ENCODE results near the gene PRRT2.
"Not testable (repeated sequence)": the region's sequence is repeated elsewhere in the genome, so short reads cannot be mapped to it uniquely, and the experiment has no call there.

PRRT2 gene

DNA sequence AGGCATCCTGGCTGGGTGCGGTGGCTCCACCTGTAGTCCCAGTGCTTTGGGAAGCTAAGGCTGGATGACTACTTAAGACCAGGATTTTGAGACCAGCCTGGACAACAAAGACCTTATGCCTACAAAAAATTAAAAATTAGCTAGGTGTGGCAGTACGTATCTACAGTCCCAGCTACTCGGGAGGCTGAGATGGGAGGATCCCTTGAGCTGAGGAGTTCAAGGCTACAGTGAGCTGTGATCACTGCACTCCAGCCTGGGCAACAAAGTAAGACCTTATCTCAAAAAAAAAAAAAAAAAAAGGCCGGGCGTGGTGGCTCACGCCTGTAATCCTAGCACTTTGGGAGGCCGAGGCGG is 14.3 kb downstream of the PRRT2 start:
- no peak overlapping the region for H3K4me3 ChIP-seq (ENCODE audit: low read length)

DNA sequence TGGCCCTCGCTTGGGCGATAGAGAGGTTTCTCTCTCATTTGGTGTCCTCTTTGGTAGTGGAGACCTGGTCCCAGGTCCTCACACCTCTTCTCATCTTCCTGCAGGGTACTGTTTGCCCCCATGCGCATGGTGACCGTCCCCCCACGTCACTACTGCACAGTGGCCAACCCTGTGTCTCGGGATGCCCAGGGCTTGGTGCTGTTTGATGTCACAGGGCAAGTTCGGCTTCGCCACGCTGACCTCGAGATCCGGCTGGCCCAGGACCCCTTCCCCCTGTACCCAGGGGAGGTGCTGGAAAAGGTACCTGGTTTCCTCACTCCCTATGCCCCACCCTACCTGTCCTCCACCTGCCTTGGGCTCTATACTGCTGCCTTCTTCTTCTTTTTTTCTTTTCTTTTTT is 18.8 kb downstream of the PRRT2 start:
- TF ChIP-seq, protein P1, sequence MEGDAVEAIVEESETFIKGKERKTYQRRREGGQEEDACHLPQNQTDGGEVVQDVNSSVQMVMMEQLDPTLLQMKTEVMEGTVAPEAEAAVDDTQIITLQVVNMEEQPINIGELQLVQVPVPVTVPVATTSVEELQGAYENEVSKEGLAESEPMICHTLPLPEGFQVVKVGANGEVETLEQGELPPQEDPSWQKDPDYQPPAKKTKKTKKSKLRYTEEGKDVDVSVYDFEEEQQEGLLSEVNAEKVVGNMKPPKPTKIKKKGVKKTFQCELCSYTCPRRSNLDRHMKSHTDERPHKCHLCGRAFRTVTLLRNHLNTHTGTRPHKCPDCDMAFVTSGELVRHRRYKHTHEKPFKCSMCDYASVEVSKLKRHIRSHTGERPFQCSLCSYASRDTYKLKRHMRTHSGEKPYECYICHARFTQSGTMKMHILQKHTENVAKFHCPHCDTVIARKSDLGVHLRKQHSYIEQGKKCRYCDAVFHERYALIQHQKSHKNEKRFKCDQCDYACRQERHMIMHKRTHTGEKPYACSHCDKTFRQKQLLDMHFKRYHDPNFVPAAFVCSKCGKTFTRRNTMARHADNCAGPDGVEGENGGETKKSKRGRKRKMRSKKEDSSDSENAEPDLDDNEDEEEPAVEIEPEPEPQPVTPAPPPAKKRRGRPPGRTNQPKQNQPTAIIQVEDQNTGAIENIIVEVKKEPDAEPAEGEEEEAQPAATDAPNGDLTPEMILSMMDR (IDR thresholded peaks at IDR 0.05; ENCODE audit: insufficient read depth, low read depth, low read length, missing control alignments): no peak
- no peak overlapping the region for H3K4me3 ChIP-seq (ENCODE audit: low read length)
- no peak for DNase-seq (ENCODE audit: low read depth)

More for the DNA sequence above, 14.3 kb downstream of the PRRT2 start:
- TF ChIP-seq, protein P1 (IDR thresholded peaks at IDR 0.05; ENCODE audit: insufficient read depth, low read depth, low read length, missing control alignments): no peak
- DNase-seq (ENCODE audit: low read depth): no peak

DNA sequence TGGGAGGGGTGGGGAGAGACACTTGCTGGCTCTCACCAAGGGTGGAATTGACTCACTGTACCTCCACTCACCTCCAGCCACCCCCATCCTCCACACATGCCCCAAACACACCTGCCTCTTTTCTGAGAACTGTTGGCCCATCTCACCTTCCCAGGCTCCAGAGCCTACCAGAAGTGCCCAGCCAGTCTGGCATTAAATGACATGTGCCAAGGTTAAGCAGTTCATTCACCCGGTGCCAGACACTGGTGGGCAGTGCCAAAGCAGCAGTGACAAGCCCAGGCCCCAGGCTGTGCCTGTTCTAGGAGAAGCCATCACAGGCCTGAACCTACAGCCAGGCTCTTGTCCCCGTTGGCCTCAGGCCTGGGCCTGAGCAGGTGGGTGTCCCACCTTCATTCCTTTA is 19.5 kb downstream of the PRRT2 start:
- TF ChIP-seq, protein P1 (IDR thresholded peaks at IDR 0.05; ENCODE audit: insufficient read depth, low read depth, low read length, missing control alignments): no peak
- no peak overlapping the region for H3K4me3 ChIP-seq (ENCODE audit: low read length)
- DNase-seq (ENCODE audit: low read depth): no peak

DNA sequence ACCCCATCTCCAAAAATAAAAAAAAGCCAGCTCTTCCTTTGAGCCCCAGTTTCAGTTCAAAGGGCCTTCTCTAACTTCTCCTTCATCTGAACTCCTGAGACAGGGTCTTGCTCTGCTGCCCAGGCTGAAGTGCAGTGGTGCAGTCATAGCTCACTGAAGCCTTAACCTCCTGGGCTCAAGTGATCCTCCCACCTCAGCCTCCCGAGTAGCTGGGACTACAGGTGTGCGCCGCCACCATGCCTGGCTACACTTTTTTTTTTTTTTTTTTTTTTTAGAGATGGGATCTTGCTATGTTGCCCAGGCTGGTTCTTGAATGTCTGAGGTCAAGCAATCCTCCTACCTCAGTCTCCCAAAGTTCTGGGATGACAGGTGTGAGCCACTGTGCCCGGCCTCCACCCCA is 21.2 kb downstream of the PRRT2 start:
- DNase-seq (ENCODE audit: low read depth); H3K4me3 ChIP-seq (ENCODE audit: low read length): not testable (repeated sequence)

DNA sequence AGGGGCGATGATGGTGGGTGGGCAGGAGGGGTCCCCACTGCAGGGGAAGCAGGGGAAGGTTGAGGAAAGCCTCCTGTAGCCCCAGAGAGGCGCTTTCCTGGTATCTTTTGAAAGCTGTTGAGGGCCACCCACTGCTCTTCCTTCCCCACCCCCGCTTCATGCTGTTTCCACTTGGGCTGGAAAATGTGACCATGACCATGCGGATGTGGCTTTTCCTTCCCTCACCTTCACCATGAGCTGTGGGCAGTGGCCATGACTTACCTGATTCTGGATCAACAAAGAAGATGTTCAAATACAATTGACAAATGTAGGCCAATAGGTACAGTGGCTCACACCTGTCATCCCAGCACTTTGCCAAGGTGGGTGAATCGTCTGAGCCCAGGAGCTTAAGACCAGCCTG is 22.1 kb downstream of the PRRT2 start:
- TF ChIP-seq, protein P1 (IDR thresholded peaks at IDR 0.05; ENCODE audit: insufficient read depth, low read depth, low read length, missing control alignments): no peak
- DNase-seq (ENCODE audit: low read depth): no peak
- H3K4me3 ChIP-seq (ENCODE audit: low read length): no peak overlapping the region

DNA sequence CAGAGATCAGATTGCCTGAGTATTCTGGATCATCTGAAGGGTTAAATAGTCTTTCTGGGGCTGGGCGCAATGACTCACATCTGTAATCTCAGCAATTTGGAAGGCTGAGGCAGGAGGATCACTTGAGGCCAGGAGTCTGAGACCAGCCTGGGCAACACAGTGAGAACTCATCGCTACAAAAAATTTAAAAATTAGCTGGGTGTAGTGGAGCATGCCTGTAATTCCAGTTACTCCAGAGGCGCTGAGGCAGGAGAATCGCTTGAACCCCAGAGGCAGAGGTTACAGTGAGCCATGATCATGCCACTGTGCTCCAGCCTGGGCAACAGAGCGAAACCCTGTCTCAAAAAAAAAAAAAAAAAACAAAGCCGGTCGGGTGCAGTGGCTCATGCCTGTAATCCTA is 23.9 kb downstream of the PRRT2 start:
- no peak for DNase-seq (ENCODE audit: low read depth)
- no peak overlapping the region for H3K4me3 ChIP-seq (ENCODE audit: low read length)
- TF ChIP-seq, protein P1 (IDR thresholded peaks at IDR 0.05; ENCODE audit: insufficient read depth, low read depth, low read length, missing control alignments): no peak

DNA sequence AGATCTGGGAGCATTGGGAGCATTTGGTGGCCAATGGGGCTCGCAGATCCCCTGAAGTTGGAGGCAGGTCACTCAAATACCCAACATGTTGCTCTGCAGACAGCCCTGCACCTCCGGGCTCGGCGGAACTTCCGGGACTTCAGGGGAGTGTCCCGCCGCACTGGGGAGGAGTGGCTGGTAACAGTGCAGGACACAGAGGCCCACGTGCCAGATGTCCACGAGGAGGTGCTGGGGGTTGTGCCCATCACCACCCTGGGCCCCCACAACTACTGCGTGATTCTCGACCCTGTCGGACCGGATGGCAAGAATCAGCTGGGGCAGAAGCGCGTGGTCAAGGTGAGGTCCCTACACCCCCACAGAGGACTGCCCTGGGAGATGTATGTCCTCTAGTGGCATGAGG is 24.6 kb downstream of the PRRT2 start:
- no peak for DNase-seq (ENCODE audit: low read depth)
- TF ChIP-seq, protein P1 (IDR thresholded peaks at IDR 0.05; ENCODE audit: insufficient read depth, low read depth, low read length, missing control alignments): no peak
- H3K4me3 ChIP-seq (ENCODE audit: low read length): no peak overlapping the region

DNA sequence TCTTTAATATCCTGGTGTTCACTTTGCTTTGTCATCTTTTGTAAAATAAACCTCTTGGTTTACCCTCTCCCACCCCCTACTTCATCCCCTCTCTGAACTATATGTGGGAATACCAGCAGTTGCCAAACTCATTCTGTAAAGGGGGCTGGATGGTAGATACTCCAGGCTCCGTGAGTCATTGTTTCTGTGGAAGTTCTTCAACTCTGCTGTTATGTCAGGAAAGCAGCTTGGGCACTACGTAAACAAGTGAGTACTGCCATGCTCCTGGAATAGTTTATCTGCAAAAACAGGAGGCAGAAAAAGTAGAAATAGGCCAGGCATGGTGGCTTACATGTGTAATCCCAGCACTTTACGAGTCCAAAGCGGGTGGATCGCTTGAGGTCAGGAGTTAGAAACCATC is 25.8 kb downstream of the PRRT2 start:
- no peak overlapping the region for H3K4me3 ChIP-seq (ENCODE audit: low read length)
- TF ChIP-seq, protein P1 (IDR thresholded peaks at IDR 0.05; ENCODE audit: insufficient read depth, low read depth, low read length, missing control alignments): no peak
- DNase-seq (ENCODE audit: low read depth): no peak

Data from epithelial cell of esophagus (primary cell).